GM18519 (cell line): Measurements from ENCODE around the gene ILF3.
"Not testable (repeated sequence)": the region's sequence is repeated elsewhere in the genome, so short reads cannot be mapped to it uniquely, and the experiment has no call there.

Experiments used
- ATAC-seq: cut with Tn5 transposase; IDR thresholded peaks from one replicate; pipeline ENCODE4 v1.9.1; 2021; ENCODE audit warnings: mild to moderate bottlenecking, moderate library complexity; ENCODE audit not compliant: unreplicated experiment, low FRiP score

The ILF3 gene

GRCh38 chr19:10641248-10641647 is 12.9 kb upstream of the ILF3 start:
- ATAC-seq = no peak

- no peak for ATAC-seq
These were observed 11.5 kb upstream of the ILF3 start for GRCh38 chr19:10642473-10643171.

GRCh38 chr19:10643172-10643967 is 10.8 kb upstream of the ILF3 start:
- no peak for ATAC-seq

GRCh38 chr19:10643968-10644259 is 10.2 kb upstream of the ILF3 start:
- ATAC-seq = no peak

GRCh38 chr19:10644260-10645007 is 9.7 kb upstream of the ILF3 start:
- no peak for ATAC-seq

- ATAC-seq = no peak
These were observed 7.5 kb upstream of the ILF3 start for GRCh38 chr19:10646456-10647159.

GRCh38 chr19:10648360-10648759 is 5.8 kb upstream of the ILF3 start:
- no peak for ATAC-seq

- no peak for ATAC-seq
These were observed 2.3 kb upstream of the ILF3 start for GRCh38 chr19:10651851-10652250.

- ATAC-seq = peak; percentile 0
These were observed 739 bp upstream of the ILF3 start for GRCh38 chr19:10653482-10653731.

GRCh38 chr19:10654610-10655456 is 687 bp downstream of the ILF3 start:
- ATAC-seq = peak; percentile 11

- no peak for ATAC-seq
These were observed 1.5 kb downstream of the ILF3 start for GRCh38 chr19:10655457-10656312.

- ATAC-seq = no peak
These were observed 6.2 kb downstream of the ILF3 start for GRCh38 chr19:10660346-10660745.

GRCh38 chr19:10661946-10662345 is 7.8 kb downstream of the ILF3 start:
- ATAC-seq = no peak

GRCh38 chr19:10662384-10663251 is 8.5 kb downstream of the ILF3 start:
- no peak for ATAC-seq

GRCh38 chr19:10663252-10663563 is 9.1 kb downstream of the ILF3 start:
- not testable (repeated sequence) for ATAC-seq

- ATAC-seq = no peak
These were observed 13.7 kb downstream of the ILF3 start for GRCh38 chr19:10667867-10668266.

- ATAC-seq = no peak
These were observed 15.1 kb downstream of the ILF3 start for GRCh38 chr19:10669246-10669645.

GRCh38 chr19:10670182-10670581 is 16.0 kb downstream of the ILF3 start:
- no peak for ATAC-seq
